Common myeloid progenitor, CD34-positive (primary cell): ENCODE results near the gene FLT1.

ENCODE experiments used
- CTCF ChIA-PET: fragments of 350-600 bp; sonication (Branson Sonifier 250); formaldehyde crosslinking; loops from one replicate; lab custom pipeline; 2021; ENCODE audit warnings: antibody characterized with exemption; lab: Charles Lee
- POLR2A ChIA-PET: fragments of 350-600 bp; sonication (Branson Sonifier 250); formaldehyde crosslinking; loops from one replicate; lab custom pipeline; 2021; ENCODE audit warnings: antibody characterized with exemption; lab: Charles Lee
- DNase-seq, 3 donors: peaks; one replicate each; pipeline versions ENCODE4 v3.0.0 to v3.0.0-alpha.2; 2013
- H3K27ac ChIP-seq, 2 experiments: 1 replicate in 1 of 2; 2 replicates in 1 of 2; pipeline ENCODE4 v1.7.0; 2013; ENCODE audit warnings: inconsistent platforms in 2 of 2, low read length in 2 of 2, mild to moderate bottlenecking in 2 of 2, low read depth in 1 of 2, moderate library complexity in 1 of 2; ENCODE audit not compliant: severe bottlenecking in 2 of 2, insufficient read depth in 1 of 2, poor library complexity in 1 of 2
- H3K27me3 ChIP-seq, 5 experiments: replicated peaks in 2 of 5; 1 replicate in 3 of 5; 2 replicates in 2 of 5; pipeline versions ENCODE4 v1.6.1 to v1.7.0; 2013; ENCODE audit warnings: low read length in 4 of 5, mild to moderate bottlenecking in 2 of 5, moderate library complexity in 2 of 5, inconsistent platforms in 1 of 5; ENCODE audit not compliant: insufficient read depth in 5 of 5, control insufficient read depth in 4 of 5
- H3K36me3 ChIP-seq, 4 experiments: 1 replicate in 2 of 4; 2 replicates in 2 of 4; pipeline versions ENCODE4 v1.6.1 to v1.7.0; 2013; ENCODE audit warnings: low read length in 3 of 4, control low read depth in 1 of 4, mild to moderate bottlenecking in 1 of 4; ENCODE audit not compliant: control insufficient read depth in 4 of 4, insufficient read depth in 4 of 4
- H3K4me1 ChIP-seq, 4 experiments: 1 replicate in 3 of 4; 2 replicates in 1 of 4; pipeline versions ENCODE4 v1.6.1 to v1.7.1; 2013; ENCODE audit warnings: low read length in 3 of 4, mild to moderate bottlenecking in 3 of 4, control low read depth in 1 of 4, inconsistent platforms in 1 of 4, moderate library complexity in 1 of 4; ENCODE audit not compliant: control insufficient read depth in 4 of 4, insufficient read depth in 4 of 4; ENCODE audit errors: control extremely low read depth in 1 of 4
- H3K4me3 ChIP-seq, 7 experiments: 1 replicate in 4 of 7; 2 replicates in 3 of 7; pipeline versions ENCODE4 v1.5.1 to v1.7.0; 2013; ENCODE audit warnings: mild to moderate bottlenecking in 7 of 7, low read length in 6 of 7, moderate library complexity in 6 of 7, inconsistent platforms in 2 of 7, low read depth in 2 of 7, control low read depth in 1 of 7; ENCODE audit not compliant: insufficient read depth in 4 of 7, control insufficient read depth in 1 of 7; ENCODE audit errors: extremely low read depth in 1 of 7
- H3K9me3 ChIP-seq, 5 experiments: 1 replicate in 4 of 5; 2 replicates in 1 of 5; pipeline versions ENCODE4 v1.6.1 to v1.7.1; 2013; ENCODE audit warnings: low read length in 4 of 5, mild to moderate bottlenecking in 2 of 5, inconsistent platforms in 1 of 5, low read depth in 1 of 5, moderate library complexity in 1 of 5; ENCODE audit not compliant: control insufficient read depth in 4 of 5, insufficient read depth in 2 of 5; ENCODE audit errors: control extremely low read depth in 1 of 5
- WGBS: methylation state at CpG from one replicate; pipeline ENCODE4 v1.1.5; 2013; ENCODE audit not compliant: insufficient coverage; 5-methylcytosine and 5-hydroxymethylcytosine counted together

Gene FLT1

GRCh38 chr13:28533441-28534166, 38.7 kb upstream of the FLT1 start:
- Histone ChIP-seq H3K4me1 (peaks cover 5 to 33% (median 26%) of the 10 kb centered on the region in 4 experiments), H3K27me3 (peaks cover 0 to 41% (median 11%) of the 10 kb centered on the region in 5 experiments), H3K9me3 (peaks cover 0 to 10% (median 6%) of the 10 kb centered on the region in 5 experiments), H3K36me3 (no peaks in the 10 kb centered on the region), H3K27ac (peak overlapping the region in 1 of 2 experiments; percentile 50), H3K4me3 (peak overlapping the region in 4 of 7 experiments; percentile 34 to 71 (median 68))
- ChIA-PET POLR2A (interaction anchor here (0.6 kb wide), 1 partner anchor 449 kb away, joined by 5 read pairs; no protein-coding TSS in a partner anchor), CTCF (interaction anchor here (0.8 to 2.3 kb wide), 3 partner anchors 11 to 131 kb away, joined by 3 to 8 read pairs (median 3); no protein-coding TSS in a partner anchor)
- DNase-seq = no peak
- WGBS = 100% methylated on average over 5 of the region's 7 CpGs

DNA sequence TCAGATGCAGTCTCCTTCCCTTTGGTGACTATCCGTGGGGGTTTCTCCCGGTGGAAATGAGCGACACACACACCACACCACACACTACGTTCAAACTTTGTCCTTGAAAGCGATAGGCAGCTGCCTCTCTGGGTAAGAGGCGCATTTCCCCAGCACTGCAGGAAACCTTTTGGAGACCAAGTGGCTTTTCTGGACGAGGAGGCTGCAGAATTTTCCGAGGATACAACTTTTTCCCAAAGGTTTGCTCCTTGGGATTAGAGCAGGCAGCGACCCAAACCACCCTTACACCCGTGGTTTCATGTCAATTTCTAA, 38.2 kb upstream of the FLT1 start:
- WGBS = 9% methylated on average over 8 of the region's 10 CpGs
- CTCF ChIA-PET = interaction anchor here (2.3 kb wide), 1 partner anchor 28 kb away, joined by 8 read pairs; no protein-coding TSS in a partner anchor
- peaks cover 0 to 10% (median 6%) of the 10 kb centered on the region in 5 experiments for H3K9me3 ChIP-seq
- DNase-seq = no peak
- peak overlapping the region; percentile 21 to 71 (median 63) for H3K4me3 ChIP-seq
- H3K4me1 ChIP-seq = peaks cover 10 to 39% (median 31%) of the 10 kb centered on the region in 4 experiments
- POLR2A ChIA-PET = no interaction called here
- no peaks in the 10 kb centered on the region for H3K36me3 ChIP-seq
- H3K27me3 ChIP-seq = peaks cover 0 to 41% (median 11%) of the 10 kb centered on the region in 5 experiments
- H3K27ac ChIP-seq = peak overlapping the region in 1 of 2 experiments; percentile 50

DNA sequence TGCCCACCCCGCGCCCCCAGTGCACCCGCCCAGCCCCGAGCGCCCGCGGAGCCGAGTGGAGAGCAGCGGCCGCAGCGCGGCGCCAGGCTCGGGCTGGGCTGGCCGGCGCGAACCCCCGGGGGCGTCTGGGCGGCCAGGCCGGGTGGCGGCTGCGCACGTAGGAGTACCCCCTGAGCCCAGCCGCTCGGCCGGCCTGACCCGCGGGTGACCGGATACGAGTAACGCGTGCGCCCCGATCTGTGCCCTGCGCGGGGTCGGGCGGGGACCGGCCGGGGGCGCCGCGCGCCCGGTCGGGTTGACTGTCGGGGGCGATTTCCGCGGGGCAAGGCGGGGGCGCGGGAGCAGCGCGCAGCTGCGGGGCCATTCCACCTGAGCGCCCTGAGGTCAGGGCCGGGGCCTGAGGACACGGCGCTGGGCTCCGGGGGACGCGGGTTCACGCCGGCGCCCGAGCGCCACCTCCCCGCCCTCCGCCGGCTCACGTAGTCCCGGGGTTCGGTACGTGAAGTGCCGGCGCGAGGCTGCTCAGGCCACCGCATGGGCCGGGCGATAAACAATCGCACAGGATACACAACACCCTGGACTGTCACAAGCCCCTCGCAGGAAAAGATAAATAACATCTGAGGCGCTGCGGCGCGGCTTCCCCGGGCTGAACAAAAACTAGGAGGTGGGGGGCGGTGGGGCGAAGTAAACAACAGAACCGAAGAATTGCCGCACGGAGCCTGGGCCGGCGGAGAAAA, 37.6 kb upstream of the FLT1 start:
- Histone ChIP-seq H3K4me1 (peaks cover 11 to 43% (median 35%) of the 10 kb centered on the region in 4 experiments), H3K4me3 (peak overlapping the region; percentile 21 to 71 (median 63)), H3K9me3 (peaks cover 0 to 10% (median 6%) of the 10 kb centered on the region in 5 experiments), H3K27ac (peak overlapping the region in 1 of 2 experiments; percentile 50), H3K36me3 (no peaks in the 10 kb centered on the region), H3K27me3 (peaks cover 0 to 41% (median 11%) of the 10 kb centered on the region in 5 experiments)
- CTCF ChIA-PET = interaction anchor here (2.3 kb wide), 1 partner anchor 28 kb away, joined by 8 read pairs; no protein-coding TSS in a partner anchor
- POLR2A ChIA-PET = no interaction called here
- peak; percentile 90 to 96 (median 93) for DNase-seq
- under 1% methylated on average over 61 of the region's 96 CpGs for WGBS

GRCh38 chr13:28531845-28532387, 37.0 kb upstream of the FLT1 start:
- ChIA-PET POLR2A (no interaction called here), CTCF (interaction anchor here (1.4 to 1.5 kb wide), 2 partner anchors 34 to 105 kb away, joined by 4 to 5 read pairs; no protein-coding TSS in a partner anchor)
- Histone ChIP-seq H3K27ac (peak overlapping the region in 1 of 2 experiments; percentile 43), H3K4me3 (peak overlapping the region in 5 of 7 experiments; percentile 2 to 71 (median 66)), H3K36me3 (no peaks in the 10 kb centered on the region), H3K4me1 (peaks cover 11 to 50% (median 40%) of the 10 kb centered on the region in 4 experiments), H3K9me3 (peaks cover 0 to 10% (median 6%) of the 10 kb centered on the region in 5 experiments), H3K27me3 (peaks cover 0 to 41% (median 11%) of the 10 kb centered on the region in 5 experiments)
- 2% methylated on average over 19 of the region's 25 CpGs for WGBS
- peak in 1 of 3 donors; percentile 30 for DNase-seq

DNA sequence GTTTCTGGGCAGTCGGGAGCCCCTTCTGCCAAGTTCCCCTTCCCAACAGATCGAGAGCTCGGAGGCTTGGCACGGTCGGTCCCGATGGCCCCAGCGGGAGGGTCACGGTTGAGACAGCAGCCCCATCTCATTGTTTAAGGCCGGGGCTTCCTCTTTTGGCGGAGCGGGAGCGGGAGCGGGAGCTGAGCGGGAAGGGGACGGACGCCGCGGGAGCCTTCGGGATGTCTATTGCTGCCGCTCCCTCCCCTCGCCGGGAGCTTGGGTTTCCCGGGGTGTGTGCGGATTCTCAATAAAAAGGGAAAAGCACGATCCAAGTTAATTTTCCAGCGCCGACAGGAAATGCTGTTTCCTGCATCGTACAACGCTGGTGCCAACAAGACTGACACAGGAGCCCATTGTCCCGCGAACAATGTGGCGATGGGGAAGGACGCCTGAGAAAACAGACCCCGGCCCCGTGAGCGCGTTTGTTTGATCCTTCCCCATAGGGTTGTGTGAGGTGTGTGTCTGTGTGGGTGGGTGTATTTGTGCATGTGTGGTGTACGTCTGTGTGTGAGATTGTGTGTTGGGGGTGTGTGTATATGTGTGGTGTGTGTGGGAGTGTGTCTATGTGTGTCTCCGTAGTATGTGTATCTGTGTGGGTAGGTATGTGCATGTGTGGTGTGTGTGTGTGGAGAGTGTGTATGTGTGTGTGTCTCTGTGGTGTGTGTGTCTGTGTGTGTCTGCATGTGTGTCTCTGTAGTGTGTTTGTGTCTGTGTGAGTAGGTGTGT, 36.3 kb upstream of the FLT1 start:
- peak in 2 of 3 donors; percentile 49 to 67 for DNase-seq
- Histone ChIP-seq H3K27ac (no peak overlapping the region), H3K4me1 (peaks cover 11 to 53% (median 42%) of the 10 kb centered on the region in 4 experiments), H3K9me3 (peaks cover 0 to 10% (median 6%) of the 10 kb centered on the region in 5 experiments), H3K4me3 (peak overlapping the region in 6 of 7 experiments; percentile 2 to 71 (median 52)), H3K27me3 (peaks cover 0 to 41% (median 11%) of the 10 kb centered on the region in 5 experiments), H3K36me3 (no peaks in the 10 kb centered on the region)
- WGBS = 2% methylated on average over 31 of the region's 39 CpGs
- ChIA-PET POLR2A (interaction anchor here (0.6 kb wide), 1 partner anchor 52 kb away, joined by 4 read pairs; no protein-coding TSS in a partner anchor), CTCF (interaction anchor here (1.0 to 3.5 kb wide), 5 partner anchors 27 to 184 kb away, joined by 3 to 16 read pairs (median 4); no protein-coding TSS in a partner anchor)

DNA sequence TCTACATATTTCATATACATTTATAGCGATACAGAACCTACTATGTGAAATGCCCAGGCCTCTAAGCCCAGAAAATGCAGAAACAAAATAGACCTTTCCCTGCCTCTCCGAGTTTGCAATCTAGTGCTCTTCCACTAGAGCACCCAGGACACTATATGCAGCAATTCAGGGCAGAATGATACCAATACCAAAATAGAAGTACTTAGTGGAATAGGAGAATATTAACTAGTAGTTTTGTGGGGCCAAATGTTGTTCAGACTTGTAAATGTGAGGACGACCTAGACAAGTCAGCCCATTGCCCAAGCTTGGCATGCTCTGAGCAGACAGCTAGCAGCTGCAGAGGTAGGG, 35.8 kb upstream of the FLT1 start:
- ChIA-PET CTCF (interaction anchor here (1.0 to 3.5 kb wide), 5 partner anchors 27 to 183 kb away, joined by 3 to 16 read pairs (median 4); no protein-coding TSS in a partner anchor), POLR2A (no interaction called here)
- Histone ChIP-seq H3K4me3 (peak overlapping the region in 6 of 7 experiments; percentile 2 to 71 (median 52)), H3K4me1 (peaks cover 11 to 55% (median 42%) of the 10 kb centered on the region in 4 experiments), H3K9me3 (peaks cover 0 to 8% (median 5%) of the 10 kb centered on the region in 5 experiments), H3K36me3 (no peaks in the 10 kb centered on the region), H3K27ac (no peak overlapping the region), H3K27me3 (peaks cover 0 to 41% (median 11%) of the 10 kb centered on the region in 5 experiments)
- no peak for DNase-seq
- WGBS = 67% methylated on average over 2 of the region's 3 CpGs
